GM12878 (cell line): ENCODE measurements around the gene ABCC1. TPM values are rescaled to one million over a fixed set of nuclear protein-coding genes. Genes with fewer than 3 reads are reported as not detected.
A peak's percentile ranks its signal among the peaks of the same experiment; 100 is the strongest.

ENCODE experiments used
- BRCA1 ChIP-seq: IDR thresholded peaks from 2 replicates; pipeline ENCODE4 v1.6.1; 2011; ENCODE audit warnings: low read depth, low read length, improper control_type of control experiment
- CBX5 ChIP-seq: sonication (generic); IDR thresholded peaks from 2 replicates; pipeline ENCODE4 v1.6.1; 2016; ENCODE audit warnings: low read depth, moderate library complexity, mild to moderate bottlenecking, inconsistent platforms
- CHD4 ChIP-seq: fragments of 200-600 bp; sonication (generic); IDR thresholded peaks from 2 replicates; pipeline ENCODE4 v1.6.1; 2016; ENCODE audit warnings: mild to moderate bottlenecking
- CREM ChIP-seq: IDR thresholded peaks from 2 replicates; pipeline ENCODE4 v1.6.1; 2014; ENCODE audit warnings: antibody characterized with exemption, low read depth
- E2F8 ChIP-seq: fragments of 450-650 bp; IDR thresholded peaks from 2 replicates; pipeline ENCODE4 v1.6.1; 2018; ENCODE audit warnings: mild to moderate bottlenecking, low read depth, moderate library complexity; ENCODE audit not compliant: partially characterized antibody
- EP300 ChIP-seq, 2 experiments: fragments of 150-350 bp in 1 of 2; IDR thresholded peaks; 2 replicates each; pipeline ENCODE4 v1.6.1; 2011 to 2012; ENCODE audit warnings: low read depth in 2 of 2, low read length in 2 of 2, borderline replicate concordance in 1 of 2, improper control_type of control experiment in 1 of 2, inconsistent platforms in 1 of 2; ENCODE audit not compliant: control insufficient read depth in 1 of 2
- ESRRA ChIP-seq: IDR thresholded peaks from 2 replicates; pipeline ENCODE4 v1.6.1; 2012; ENCODE audit warnings: mild to moderate bottlenecking, low read length, improper control_type of control experiment
- ETV6 ChIP-seq, 2 experiments: fragments of 450-650 bp in 1 of 2; IDR thresholded peaks in 1 of 2; conservative IDR thresholded peaks in 1 of 2; 2 replicates each; pipeline ENCODE4 v1.6.1; 2014; ENCODE audit warnings: antibody characterized with exemption in 1 of 2, borderline replicate concordance in 1 of 2, low read depth in 1 of 2, mild to moderate bottlenecking in 1 of 2, moderate library complexity in 1 of 2
- HDGF ChIP-seq: fragments of 450-650 bp; IDR thresholded peaks from 2 replicates; pipeline ENCODE4 v1.6.1; 2016; ENCODE audit warnings: antibody characterized with exemption
- JUNB ChIP-seq: IDR thresholded peaks from 2 replicates; pipeline ENCODE4 v1.6.1; 2016; ENCODE audit warnings: antibody characterized with exemption, mild to moderate bottlenecking
- MLLT1 ChIP-seq: fragments of 450-650 bp; IDR thresholded peaks from 2 replicates; pipeline ENCODE4 v1.6.1; 2016; ENCODE audit warnings: mild to moderate bottlenecking
- NRF1 ChIP-seq: conservative IDR thresholded peaks from 2 replicates; pipeline ENCODE4 v1.6.1; 2011; ENCODE audit warnings: mild to moderate bottlenecking, low read depth, low read length, improper control_type of control experiment
- PAX8 ChIP-seq: fragments of 450-650 bp; IDR thresholded peaks from 2 replicates; pipeline ENCODE4 v1.6.1; 2017; ENCODE audit warnings: mild to moderate bottlenecking, moderate library complexity
- POLR2AphosphoS5 ChIP-seq: IDR thresholded peaks from 2 replicates; pipeline ENCODE4 v1.6.1; 2011; ENCODE audit warnings: mild to moderate bottlenecking, low read length, inconsistent platforms
- RCOR1 ChIP-seq: conservative IDR thresholded peaks from 2 replicates; pipeline ENCODE4 v1.6.1; 2012; ENCODE audit warnings: low read depth, low read length, improper control_type of control experiment
- RUNX3 ChIP-seq: IDR thresholded peaks from 2 replicates; pipeline ENCODE4 v1.6.1; 2012; ENCODE audit warnings: low read length, inconsistent platforms
- SMAD1 ChIP-seq: fragments of 450-650 bp; IDR thresholded peaks from 2 replicates; pipeline ENCODE4 v1.6.1; 2018; ENCODE audit warnings: mild to moderate bottlenecking, low read depth; ENCODE audit not compliant: partially characterized antibody
- SREBF2 ChIP-seq: IDR thresholded peaks from 2 replicates; pipeline ENCODE4 v1.6.1; 2012; ENCODE audit warnings: mild to moderate bottlenecking, low read length
- USF1 ChIP-seq: IDR thresholded peaks from 2 replicates; pipeline ENCODE4 v1.6.1; 2011; ENCODE audit warnings: borderline replicate concordance, low read depth, mild to moderate bottlenecking, moderate library complexity, mixed read lengths, low read length; ENCODE audit not compliant: insufficient read depth; ENCODE audit errors: extremely low read length
- ZNF207 ChIP-seq: fragments of 450-650 bp; IDR thresholded peaks from 2 replicates; pipeline ENCODE4 v1.6.1; 2014; ENCODE audit warnings: antibody characterized with exemption, mild to moderate bottlenecking, borderline replicate concordance
- polyA plus RNA-seq, 11 experiments: library from polyadenylated mRNA; depleted of rRNA in 4 of 11; unstranded in 6 of 11; stranded (reverse) in 5 of 11; fragments of >200 nt; fragmentation: Nextera tagmentation in 4 of 11; fragmentation: Illumina TruSeq in 1 of 11; extraction: Ambion mirVana in 4 of 11; extraction: Trizol in 1 of 11; gene quantifications; 1 replicate in 1 of 11; 2 replicates in 10 of 11; pipeline versions ENCODE4 v1.2.1 to v1.2.3, GENCODE V29; 2011 to 2016; ENCODE audit warnings: inconsistent platforms in 2 of 11, missing spikeins in 2 of 11, low read depth in 1 of 11
- total RNA-seq, 4 experiments: library from RNA; depleted of rRNA in 3 of 4; stranded (reverse); fragments of >200 nt in 3 of 4; fragmentation: Illumina TruSeq in 1 of 4; extraction: Trizol in 1 of 4; gene quantifications; 2 replicates each; pipeline versions ENCODE4 v1.2.1 to v1.2.3, GENCODE V29; 2013 to 2021

The ABCC1 gene
- total and polyA plus RNA-seq, 10 of the 15 experiments (the other 5 are each of a cell fraction or from before 2014, with no cell fraction given), result 3.2 to 44.6 (median 14.5) TPM

- TF ChIP-seq E2F8, result no peak
- no peak for TF ChIP-seq POLR2AphosphoS5
- no peak for TF ChIP-seq JUNB
- no peak for TF ChIP-seq SMAD1
- TF ChIP-seq CHD4, result no peak
- TF ChIP-seq CBX5, result no peak
- TF ChIP-seq CREM, result peak; percentile 21; the same call in 1 of the 2 replicates
- no peak for TF ChIP-seq SREBF2
- TF ChIP-seq BRCA1, result no peak
- peak; percentile 96 for TF ChIP-seq RUNX3
- no peak for TF ChIP-seq MLLT1
- no peak for TF ChIP-seq ZNF207
- TF ChIP-seq NRF1, result no peak
- TF ChIP-seq ESRRA, result no peak
- TF ChIP-seq USF1, result no peak
- TF ChIP-seq RCOR1, result no peak
- peak; percentile 22 to 37; a peak in 1 of 4 replicates for TF ChIP-seq EP300 (IDR thresholded peaks at IDR 0.05; ENCODE audit: borderline replicate concordance in 1 of 2, control insufficient read depth in 1 of 2, low read depth in 2 of 2, low read length in 2 of 2)
- 0 out of 2 replicates have a peak, but pooled peaks have one; percentile 40 for TF ChIP-seq PAX8
- no peak for TF ChIP-seq HDGF
- TF ChIP-seq ETV6 (conservative IDR thresholded peaks at IDR 0.05 in 1 of 2, IDR thresholded peaks at IDR 0.05 in 1 of 2; ENCODE audit: borderline replicate concordance in 1 of 2, low read depth in 1 of 2), result no peak
- TF ChIP-seq, all 136 proteins: peak for 25
These were observed 11.7 kb downstream of the ABCC1 start (continued) for GRCh38 chr16:15961060-15961511.
